ENCODE measurements around the gene ZG16.
"Not testable (repeated sequence)": the region's sequence is repeated elsewhere in the genome, so short reads cannot be mapped to it uniquely, and the experiment has no call there.

ZG16 gene

GRCh38 chr16:29757086-29757485, 21.0 kb upstream of the ZG16 start:
- not testable (repeated sequence) for H3K4me1 ChIP-seq (ENCODE audit: control insufficient read depth in 1 of 2, insufficient read depth in 2 of 2, low read length in 2 of 2); H3K9me3 ChIP-seq (ENCODE audit: control insufficient read depth in 1 of 2, low read length in 2 of 2); H3K27me3 ChIP-seq (ENCODE audit: low read depth, low read length); H3K4me3 ChIP-seq (ENCODE audit: low read depth in 1 of 2, low read length in 2 of 2); H3K36me3 ChIP-seq (ENCODE audit: control insufficient read depth in 1 of 2, insufficient read depth in 2 of 2, low read length in 2 of 2); H3K27ac ChIP-seq (ENCODE audit: low read length)

- no peak overlapping the region for H3K4me3 ChIP-seq (ENCODE audit: low read depth in 1 of 2, low read length in 2 of 2)
- H3K27ac ChIP-seq (ENCODE audit: low read length), result no peak overlapping the region
- no peaks in the 10 kb centered on the region for H3K4me1 ChIP-seq (ENCODE audit: control insufficient read depth in 1 of 2, insufficient read depth in 2 of 2, low read length in 2 of 2)
- H3K9me3 ChIP-seq (ENCODE audit: control insufficient read depth in 1 of 2, low read length in 2 of 2), result no peaks in the 10 kb centered on the region
- H3K27me3 ChIP-seq (ENCODE audit: low read depth, low read length), result no peaks in the 10 kb centered on the region
- H3K36me3 ChIP-seq (ENCODE audit: control insufficient read depth in 1 of 2, insufficient read depth in 2 of 2, low read length in 2 of 2), result no peaks in the 10 kb centered on the region
Measured at GRCh38 chr16:29757950-29758466, 20.0 kb upstream of the ZG16 start.

- H3K9me3 ChIP-seq (ENCODE audit: control insufficient read depth in 1 of 2, low read length in 2 of 2), result no peaks in the 10 kb centered on the region
- H3K27me3 ChIP-seq (ENCODE audit: low read depth, low read length), result no peaks in the 10 kb centered on the region
- no peak overlapping the region for H3K4me3 ChIP-seq (ENCODE audit: low read depth in 1 of 2, low read length in 2 of 2)
- H3K36me3 ChIP-seq (ENCODE audit: control insufficient read depth in 1 of 2, insufficient read depth in 2 of 2, low read length in 2 of 2), result no peaks in the 10 kb centered on the region
- no peak overlapping the region for H3K27ac ChIP-seq (ENCODE audit: low read length)
- no peaks in the 10 kb centered on the region for H3K4me1 ChIP-seq (ENCODE audit: control insufficient read depth in 1 of 2, insufficient read depth in 2 of 2, low read length in 2 of 2)
Measured at GRCh38 chr16:29760567-29761279, 17.3 kb upstream of the ZG16 start.

GRCh38 chr16:29761280-29761651, 16.8 kb upstream of the ZG16 start:
- not testable (repeated sequence) for H3K27ac ChIP-seq (ENCODE audit: low read length)

GRCh38 chr16:29761882-29762281, 16.2 kb upstream of the ZG16 start:
- Histone ChIP-seq H3K9me3 (ENCODE audit: control insufficient read depth in 1 of 2, low read length in 2 of 2) (no peaks in the 10 kb centered on the region), H3K36me3 (ENCODE audit: control insufficient read depth in 1 of 2, insufficient read depth in 2 of 2, low read length in 2 of 2) (no peaks in the 10 kb centered on the region), H3K27ac (ENCODE audit: low read length) (no peak overlapping the region), H3K4me1 (ENCODE audit: control insufficient read depth in 1 of 2, insufficient read depth in 2 of 2, low read length in 2 of 2) (no peaks in the 10 kb centered on the region), H3K4me3 (ENCODE audit: low read depth in 1 of 2, low read length in 2 of 2) (no peak overlapping the region), H3K27me3 (ENCODE audit: low read depth, low read length) (no peaks in the 10 kb centered on the region)

More at GRCh38 chr16:29761280-29761651, 16.8 kb upstream of the ZG16 start:
- H3K4me3 ChIP-seq (ENCODE audit: low read depth in 1 of 2, low read length in 2 of 2); H3K9me3 ChIP-seq (ENCODE audit: control insufficient read depth in 1 of 2, low read length in 2 of 2); H3K36me3 ChIP-seq (ENCODE audit: control insufficient read depth in 1 of 2, insufficient read depth in 2 of 2, low read length in 2 of 2); H3K4me1 ChIP-seq (ENCODE audit: control insufficient read depth in 1 of 2, insufficient read depth in 2 of 2, low read length in 2 of 2); H3K27me3 ChIP-seq (ENCODE audit: low read depth, low read length): not testable (repeated sequence)

- no peaks in the 10 kb centered on the region for H3K36me3 ChIP-seq (ENCODE audit: control insufficient read depth in 1 of 2, insufficient read depth in 2 of 2, low read length in 2 of 2)
- H3K4me1 ChIP-seq (ENCODE audit: control insufficient read depth in 1 of 2, insufficient read depth in 2 of 2, low read length in 2 of 2), result no peaks in the 10 kb centered on the region
- no peak overlapping the region for H3K4me3 ChIP-seq (ENCODE audit: low read depth in 1 of 2, low read length in 2 of 2)
- no peaks in the 10 kb centered on the region for H3K9me3 ChIP-seq (ENCODE audit: control insufficient read depth in 1 of 2, low read length in 2 of 2)
- no peaks in the 10 kb centered on the region for H3K27me3 ChIP-seq (ENCODE audit: low read depth, low read length)
- no peak overlapping the region for H3K27ac ChIP-seq (ENCODE audit: low read length)
Measured at GRCh38 chr16:29763326-29763725, 14.7 kb upstream of the ZG16 start.

- H3K27me3 ChIP-seq (ENCODE audit: low read depth, low read length), result no peaks in the 10 kb centered on the region
- H3K9me3 ChIP-seq (ENCODE audit: control insufficient read depth in 1 of 2, low read length in 2 of 2), result no peaks in the 10 kb centered on the region
- H3K27ac ChIP-seq (ENCODE audit: low read length), result no peak overlapping the region
- H3K4me3 ChIP-seq (ENCODE audit: low read depth in 1 of 2, low read length in 2 of 2), result no peak overlapping the region
- no peaks in the 10 kb centered on the region for H3K4me1 ChIP-seq (ENCODE audit: control insufficient read depth in 1 of 2, insufficient read depth in 2 of 2, low read length in 2 of 2)
- no peaks in the 10 kb centered on the region for H3K36me3 ChIP-seq (ENCODE audit: control insufficient read depth in 1 of 2, insufficient read depth in 2 of 2, low read length in 2 of 2)
Measured at GRCh38 chr16:29765167-29766032, 12.7 kb upstream of the ZG16 start.

- Histone ChIP-seq H3K27ac (ENCODE audit: low read length) (no peak overlapping the region), H3K27me3 (ENCODE audit: low read depth, low read length) (no peaks in the 10 kb centered on the region), H3K4me1 (ENCODE audit: control insufficient read depth in 1 of 2, insufficient read depth in 2 of 2, low read length in 2 of 2) (no peaks in the 10 kb centered on the region), H3K9me3 (ENCODE audit: control insufficient read depth in 1 of 2, low read length in 2 of 2) (no peaks in the 10 kb centered on the region), H3K36me3 (ENCODE audit: control insufficient read depth in 1 of 2, insufficient read depth in 2 of 2, low read length in 2 of 2) (no peaks in the 10 kb centered on the region), H3K4me3 (ENCODE audit: low read depth in 1 of 2, low read length in 2 of 2) (no peak overlapping the region)
Measured at GRCh38 chr16:29766571-29766970, 11.5 kb upstream of the ZG16 start.

- H3K4me3 ChIP-seq (ENCODE audit: low read depth in 1 of 2, low read length in 2 of 2), result no peak overlapping the region
- no peaks in the 10 kb centered on the region for H3K27me3 ChIP-seq (ENCODE audit: low read depth, low read length)
- no peaks in the 10 kb centered on the region for H3K4me1 ChIP-seq (ENCODE audit: control insufficient read depth in 1 of 2, insufficient read depth in 2 of 2, low read length in 2 of 2)
Measured at GRCh38 chr16:29767062-29767461, 11.0 kb upstream of the ZG16 start.

GRCh38 chr16:29769507-29769906, 8.5 kb upstream of the ZG16 start:
- H3K27ac ChIP-seq (ENCODE audit: low read length), result no peak overlapping the region
- H3K4me3 ChIP-seq (ENCODE audit: low read depth in 1 of 2, low read length in 2 of 2), result no peak overlapping the region
- H3K27me3 ChIP-seq (ENCODE audit: low read depth, low read length), result no peaks in the 10 kb centered on the region
- no peaks in the 10 kb centered on the region for H3K4me1 ChIP-seq (ENCODE audit: control insufficient read depth in 1 of 2, insufficient read depth in 2 of 2, low read length in 2 of 2)
- H3K36me3 ChIP-seq (ENCODE audit: control insufficient read depth in 1 of 2, insufficient read depth in 2 of 2, low read length in 2 of 2), result no peaks in the 10 kb centered on the region
- no peaks in the 10 kb centered on the region for H3K9me3 ChIP-seq (ENCODE audit: control insufficient read depth in 1 of 2, low read length in 2 of 2)

More at GRCh38 chr16:29767062-29767461, 11.0 kb upstream of the ZG16 start:
- no peaks in the 10 kb centered on the region for H3K36me3 ChIP-seq (ENCODE audit: control insufficient read depth in 1 of 2, insufficient read depth in 2 of 2, low read length in 2 of 2)
- H3K9me3 ChIP-seq (ENCODE audit: control insufficient read depth in 1 of 2, low read length in 2 of 2), result no peaks in the 10 kb centered on the region
- no peak overlapping the region for H3K27ac ChIP-seq (ENCODE audit: low read length)

GRCh38 chr16:29770250-29770929, 7.7 kb upstream of the ZG16 start:
- no peaks in the 10 kb centered on the region for H3K36me3 ChIP-seq (ENCODE audit: control insufficient read depth in 1 of 2, insufficient read depth in 2 of 2, low read length in 2 of 2)
- no peak overlapping the region for H3K4me3 ChIP-seq (ENCODE audit: low read depth in 1 of 2, low read length in 2 of 2)
- no peak overlapping the region for H3K27ac ChIP-seq (ENCODE audit: low read length)
- no peaks in the 10 kb centered on the region for H3K4me1 ChIP-seq (ENCODE audit: control insufficient read depth in 1 of 2, insufficient read depth in 2 of 2, low read length in 2 of 2)
- H3K9me3 ChIP-seq (ENCODE audit: control insufficient read depth in 1 of 2, low read length in 2 of 2), result no peaks in the 10 kb centered on the region
- H3K27me3 ChIP-seq (ENCODE audit: low read depth, low read length), result no peaks in the 10 kb centered on the region
